GM18951 (cell line): Measurements from ENCODE around the gene MTUS2.

Experiments
- POLR2A ChIP-seq: IDR thresholded peaks from 4 replicates; pipeline ENCODE4 v1.6.1; 2011; ENCODE audit warnings: mild to moderate bottlenecking; ENCODE audit not compliant: insufficient read length, insufficient read depth; ENCODE audit errors: extremely low read depth
- in situ Hi-C: fragments of 300-500 bp; cut with MboI; formaldehyde crosslinking; loops from one replicate; pipeline ENCODE4 v1.12.0; 2022; ENCODE audit warnings: low sequenced_read_pairs, mixed read lengths, inconsistent platforms; ENCODE audit not compliant: unreplicated experiment

MTUS2 gene

GRCh38 chr13:29537736-29538651, 717.9 kb downstream of the MTUS2 start:
- in situ Hi-C loops: no loop called here
- no peak for TF ChIP-seq POLR2A

DNA sequence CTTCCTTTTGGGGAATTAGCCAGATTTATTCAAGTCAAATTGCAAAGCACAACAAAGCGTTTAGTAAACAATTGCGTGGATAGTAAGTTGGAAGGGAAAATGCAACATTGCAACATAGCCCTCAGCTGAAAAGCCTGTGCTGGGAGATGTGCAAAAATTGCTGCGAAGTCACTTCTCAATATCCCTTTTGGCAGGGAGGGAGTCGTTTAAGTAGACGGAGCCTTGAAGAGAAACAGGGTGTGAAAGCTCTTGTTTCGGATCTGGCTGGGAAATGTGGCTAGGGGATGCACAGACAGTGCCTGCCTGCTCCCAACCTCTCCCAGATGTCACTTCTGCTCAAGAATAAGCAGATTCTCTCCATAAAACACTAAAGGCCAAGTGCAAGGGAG, 718.5 kb downstream of the MTUS2 start:
- no peak for TF ChIP-seq POLR2A
- in situ Hi-C loops: no loop called here

GRCh38 chr13:29539856-29540255, 719.7 kb downstream of the MTUS2 start:
- TF ChIP-seq POLR2A: no peak
- in situ Hi-C loops: no loop called here

- TF ChIP-seq POLR2A: no peak
- in situ Hi-C loops: no loop called here
These were observed 720.2 kb downstream of the MTUS2 start for GRCh38 chr13:29540334-29540733.

DNA sequence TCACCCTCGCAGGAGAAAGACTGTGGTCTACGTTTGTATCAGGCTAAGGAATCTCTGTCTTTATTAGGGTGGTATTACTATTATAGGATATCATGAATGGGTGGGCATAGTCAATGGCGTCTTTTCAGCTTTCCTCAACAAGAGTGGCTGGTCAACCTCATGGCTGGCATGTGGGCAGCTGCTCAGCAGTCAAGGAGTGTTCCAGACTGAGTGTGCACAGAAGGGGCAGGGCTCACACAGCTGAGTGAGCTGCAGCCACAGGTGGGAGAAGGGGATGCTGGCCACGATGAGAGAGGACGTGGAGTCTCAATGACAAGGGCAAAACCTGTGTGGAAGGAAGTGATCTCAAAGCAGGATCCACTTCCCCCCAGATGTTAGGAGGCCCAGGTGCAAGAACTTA, 720.7 kb downstream of the MTUS2 start:
- TF ChIP-seq POLR2A: no peak
- in situ Hi-C loops: no loop called here

DNA sequence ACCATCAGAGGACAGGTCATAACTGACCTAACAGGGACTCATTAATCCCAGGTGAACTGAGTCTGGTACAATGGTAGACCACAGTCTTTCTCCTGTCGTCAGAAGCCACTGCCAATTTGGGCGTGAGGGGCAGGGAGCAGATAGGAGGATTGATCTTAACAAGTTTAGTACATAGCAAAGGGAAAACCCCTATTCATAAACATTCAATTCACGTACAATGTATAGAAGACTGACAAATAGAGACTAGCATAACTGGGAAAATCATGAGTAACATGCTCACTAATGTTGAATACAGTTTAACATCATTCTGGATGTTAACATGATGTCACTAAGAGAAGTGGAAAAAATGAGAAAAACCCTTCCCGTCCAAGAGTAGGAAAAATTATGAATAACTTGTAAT, 721.3 kb downstream of the MTUS2 start:
- in situ Hi-C loops: no loop called here
- TF ChIP-seq POLR2A: no peak

GRCh38 chr13:29542381-29542780, 722.2 kb downstream of the MTUS2 start:
- in situ Hi-C loops: no loop called here
- no peak for TF ChIP-seq POLR2A

- no peak for TF ChIP-seq POLR2A
- in situ Hi-C loops: no loop called here
These were observed 723.4 kb downstream of the MTUS2 start for GRCh38 chr13:29543230-29544215.

DNA sequence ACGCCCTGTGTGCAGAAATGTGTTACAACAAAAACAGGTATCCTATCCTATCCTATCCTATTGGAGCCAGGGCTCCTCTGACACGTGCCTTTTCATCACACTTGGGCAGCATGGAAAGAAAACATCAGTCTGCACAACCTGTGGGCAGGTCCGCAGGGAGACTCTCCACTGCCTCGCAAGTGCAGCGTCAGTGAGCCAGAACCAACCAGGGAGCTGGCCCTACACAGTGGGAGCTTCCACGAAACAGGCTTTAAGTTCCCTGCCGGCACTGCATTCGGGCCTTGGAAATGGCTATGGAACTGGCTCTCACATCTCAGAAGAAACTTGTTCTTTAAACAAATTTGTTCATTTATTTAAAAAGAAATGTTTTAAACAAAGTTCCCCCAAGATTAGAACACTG, 725.8 kb downstream of the MTUS2 start:
- in situ Hi-C loops: no loop called here
- TF ChIP-seq POLR2A: no peak

DNA sequence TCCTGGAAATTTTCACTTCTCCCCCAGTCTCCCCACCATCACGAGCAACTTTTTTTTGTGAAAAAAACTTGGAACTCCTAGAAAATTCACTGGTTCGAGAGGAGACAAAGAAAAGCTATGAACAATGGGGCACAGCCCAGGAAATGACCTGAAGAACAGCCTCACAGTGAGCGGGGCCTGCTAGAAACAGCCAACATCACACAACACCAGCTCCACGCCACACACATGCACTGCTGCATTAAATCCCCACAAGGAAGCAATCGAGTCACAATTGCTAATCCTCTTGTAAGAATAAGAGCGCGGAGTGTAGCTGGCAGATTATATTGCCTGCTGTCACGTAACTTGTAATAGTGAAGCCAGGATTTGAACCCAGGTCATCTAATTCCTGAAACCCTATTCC, 726.5 kb downstream of the MTUS2 start:
- in situ Hi-C loops: no loop called here
- no peak for TF ChIP-seq POLR2A

GRCh38 chr13:29547153-29547552, 727.0 kb downstream of the MTUS2 start:
- no peak for TF ChIP-seq POLR2A
- in situ Hi-C loops: no loop called here

GRCh38 chr13:29548722-29549121, 728.6 kb downstream of the MTUS2 start:
- in situ Hi-C loops: no loop called here
- TF ChIP-seq POLR2A: no peak

- in situ Hi-C loops: no loop called here
- TF ChIP-seq POLR2A: no peak
These were observed 730.4 kb downstream of the MTUS2 start for GRCh38 chr13:29550430-29550988.
